BJ (cell line): Measurements from ENCODE around the gene ANKH. TPM values are rescaled to one million over a fixed set of nuclear protein-coding genes. Genes with fewer than 3 reads are reported as not detected.
A peak's percentile ranks its signal among the peaks of the same experiment; 100 is the strongest.

Experiments used
- CTCF ChIA-PET: fragments of 350-600 bp; formaldehyde crosslinking; extraction: SDS; loops from one replicate; lab custom pipeline; 2021; ENCODE audit warnings: antibody characterized with exemption, inconsistent platforms; lab: Yijun Ruan, JAX
- POLR2A ChIA-PET: fragments of 300-600 bp; sonication (Branson Sonifier 250); formaldehyde crosslinking; extraction: SDS; loops from one replicate; lab custom pipeline; 2021; ENCODE audit warnings: antibody characterized with exemption; lab: Charles Lee
- DNase-seq: peaks from one replicate; pipeline ENCODE4 v3.0.0-alpha.2; 2011; ENCODE audit warnings: low read depth
- H3K27me3 ChIP-seq: 2 replicates; pipeline ENCODE4 v1.6.0; 2011; ENCODE audit warnings: low read length; ENCODE audit not compliant: control insufficient read depth, insufficient read depth
- H3K36me3 ChIP-seq: 2 replicates; pipeline ENCODE4 v1.5.1; 2011; ENCODE audit warnings: low read length; ENCODE audit not compliant: control insufficient read depth, insufficient read depth
- H3K4me3 ChIP-seq: 2 replicates; pipeline ENCODE4 v1.5.1; 2011; ENCODE audit warnings: low read depth, mild to moderate bottlenecking, control low read depth, low read length
- CTCF ChIP-seq: IDR thresholded peaks from 2 replicates; pipeline ENCODE4 v1.5.1; 2011; ENCODE audit warnings: low read depth, mild to moderate bottlenecking, control low read depth, inconsistent platforms, low read length, moderate library complexity; ENCODE audit not compliant: insufficient read depth
- polyA plus RNA-seq: library from polyadenylated mRNA; depleted of rRNA; stranded (reverse); fragments of >200 nt; gene quantifications from 2 replicates; pipeline ENCODE4 v1.2.3, GENCODE V29; 2011

The ANKH gene
- polyA plus RNA-seq, 1 experiment: 65.3 TPM

GRCh38 chr5:14696851-14697250, 174.7 kb downstream of the ANKH start:
- POLR2A ChIA-PET: interaction anchor here (0.6 kb wide), 1 partner anchor 30 kb away, joined by 3 read pairs; no protein-coding TSS in a partner anchor
- CTCF ChIA-PET: interaction anchor here (1.2 kb wide), 1 partner anchor 307 kb away, joined by 6 read pairs; no protein-coding TSS in a partner anchor
- Histone ChIP-seq H3K27me3 (no peaks in the 10 kb centered on the region), H3K4me3 (no peak overlapping the region), H3K36me3 (peaks cover 18% of the 10 kb centered on the region)
- no peak for DNase-seq
- no peak for TF ChIP-seq CTCF

DNA sequence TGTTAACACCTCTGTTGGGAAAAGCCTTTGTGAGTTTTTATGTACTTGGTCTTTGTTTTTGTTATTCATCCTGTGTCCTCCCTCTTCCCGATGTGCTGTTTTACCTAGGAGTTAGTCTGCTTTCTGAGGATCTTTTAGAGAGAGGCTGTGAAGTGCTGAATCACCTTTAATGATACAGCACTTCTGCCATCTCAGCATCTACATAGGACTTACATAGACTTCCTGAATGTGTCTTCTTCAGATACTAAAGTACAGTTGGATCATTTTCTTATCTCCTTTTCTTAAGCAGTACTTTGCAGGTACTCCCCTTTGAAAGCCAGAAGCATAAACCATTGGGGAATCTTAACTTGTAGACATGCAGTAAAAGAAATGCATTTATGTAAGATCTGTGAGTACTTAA, 175.5 kb downstream of the ANKH start:
- no peak for TF ChIP-seq CTCF
- no peak overlapping the region for H3K4me3 ChIP-seq
- no peak for DNase-seq
- ChIA-PET CTCF (interaction anchor here (1.7 kb wide), 1 partner anchor 10 kb away, joined by 8 read pairs; no protein-coding TSS in a partner anchor), POLR2A (no interaction called here)
- H3K36me3 ChIP-seq: peaks cover 18% of the 10 kb centered on the region
- H3K27me3 ChIP-seq: no peaks in the 10 kb centered on the region

GRCh38 chr5:14695152-14695551, 176.4 kb downstream of the ANKH start:
- Histone ChIP-seq H3K4me3 (no peak overlapping the region), H3K27me3 (no peaks in the 10 kb centered on the region), H3K36me3 (peaks cover 21% of the 10 kb centered on the region)
- no peak for DNase-seq
- ChIA-PET CTCF (interaction anchor here (0.8 to 1.7 kb wide), 4 partner anchors 9 to 314 kb away, joined by 3 to 8 read pairs (median 4); no protein-coding TSS in a partner anchor), POLR2A (no interaction called here)
- no peak for TF ChIP-seq CTCF

DNA sequence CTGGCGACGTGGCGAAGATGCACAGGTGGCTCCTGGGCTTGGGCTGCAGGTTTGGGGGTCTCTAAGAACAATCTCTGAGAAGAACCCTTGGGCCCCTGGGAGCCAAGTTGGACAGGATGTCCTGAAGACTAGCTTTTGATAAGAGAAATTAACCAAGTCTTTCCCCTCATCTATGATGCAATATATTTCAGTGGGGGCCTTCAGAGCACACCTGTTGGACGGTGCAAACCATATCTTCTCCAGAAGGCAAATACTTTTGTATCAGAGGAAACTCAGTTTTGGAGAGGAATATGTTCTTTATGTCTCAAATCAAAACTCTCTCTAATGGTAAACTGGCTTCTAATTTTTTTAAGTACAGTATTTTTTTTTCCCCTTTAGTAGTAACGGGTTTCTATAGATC, 178.5 kb downstream of the ANKH start:
- ChIA-PET CTCF (no interaction called here), POLR2A (no interaction called here)
- DNase-seq: no peak
- no peaks in the 10 kb centered on the region for H3K27me3 ChIP-seq
- no peak overlapping the region for H3K4me3 ChIP-seq
- peaks cover 22% of the 10 kb centered on the region for H3K36me3 ChIP-seq
- no peak for TF ChIP-seq CTCF

DNA sequence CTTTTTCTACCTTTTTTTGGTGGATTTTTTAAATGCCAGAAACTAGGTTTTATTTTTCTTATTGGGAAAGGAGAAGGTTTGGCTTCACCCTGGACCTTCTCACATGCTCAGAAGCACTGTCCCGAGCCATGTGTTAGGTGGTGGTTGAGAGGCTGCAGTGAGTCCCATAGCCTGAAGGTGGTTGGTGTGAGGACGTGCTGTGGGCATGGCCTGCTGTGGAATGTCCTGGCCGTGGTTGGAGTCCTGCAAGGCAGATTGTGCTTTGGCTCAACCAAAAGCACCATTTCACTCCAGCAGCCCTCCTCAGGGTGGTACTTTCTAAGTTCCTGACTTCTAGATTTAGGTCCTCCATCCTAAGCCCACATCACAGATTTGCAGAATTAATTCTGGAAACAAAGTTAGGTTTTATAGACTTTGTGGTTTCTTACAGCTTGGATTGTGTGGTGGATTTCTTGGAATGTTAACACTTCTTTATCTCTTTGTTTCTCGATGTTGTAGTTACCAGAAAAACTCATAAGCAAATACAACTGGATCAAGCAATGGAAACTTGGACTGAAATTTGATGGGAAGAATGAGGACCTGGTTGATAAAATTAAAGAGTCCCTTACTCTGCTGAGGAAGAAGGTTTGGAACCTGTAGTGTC, 184.4 kb downstream of the ANKH start:
- Histone ChIP-seq H3K4me3 (no peak overlapping the region), H3K27me3 (no peaks in the 10 kb centered on the region), H3K36me3 (peaks cover 16% of the 10 kb centered on the region)
- DNase-seq: peak; percentile 19
- peak; percentile 46 for TF ChIP-seq CTCF
- CTCF ChIA-PET: interaction anchor here (0.9 to 5.0 kb wide), 9 partner anchors 9 to 327 kb away, joined by 3 to 26 read pairs (median 5); no protein-coding TSS in a partner anchor
- POLR2A ChIA-PET: no interaction called here
